Endodermal cell (in vitro differentiated cells): Measurements from ENCODE around the gene CASR. TPM values are rescaled to one million over a fixed set of nuclear protein-coding genes. Genes with fewer than 3 reads are reported as not detected.

Source experiments
- DNase-seq: peaks from one replicate; pipeline ENCODE4 v3.0.0-alpha.2; 2017
- H3K27ac ChIP-seq: 2 replicates; pipeline ENCODE4 v1.5.1; 2013; ENCODE audit warnings: mild to moderate bottlenecking, low read depth, low read length, moderate library complexity
- H3K27me3 ChIP-seq: 2 replicates; pipeline ENCODE4 v1.6.1; 2013; ENCODE audit warnings: mild to moderate bottlenecking, low read length, moderate library complexity; ENCODE audit not compliant: insufficient read depth, control insufficient read depth, poor library complexity, severe bottlenecking
- H3K36me3 ChIP-seq: 2 replicates; pipeline ENCODE4 v1.7.0; 2013; ENCODE audit warnings: mild to moderate bottlenecking, low read length, moderate library complexity; ENCODE audit not compliant: control insufficient read depth, insufficient read depth
- H3K4me1 ChIP-seq: one replicate; pipeline ENCODE4 v1.7.0; 2013; ENCODE audit warnings: low read length; ENCODE audit not compliant: control insufficient read depth, insufficient read depth
- H3K4me3 ChIP-seq: 2 replicates; pipeline ENCODE4 v1.5.1; 2013; ENCODE audit warnings: mild to moderate bottlenecking, low read length, moderate library complexity
- H3K9ac ChIP-seq: 2 replicates; pipeline ENCODE4 v1.6.1; 2013; ENCODE audit warnings: mild to moderate bottlenecking, low read length, moderate library complexity; ENCODE audit not compliant: poor library complexity, severe bottlenecking; ENCODE audit errors: extremely low read depth
- H3K9me3 ChIP-seq: 2 replicates; pipeline ENCODE4 v1.6.1; 2013; ENCODE audit warnings: mild to moderate bottlenecking, low read length, moderate library complexity; ENCODE audit not compliant: control insufficient read depth
- H3K27ac Mint-ChIP-seq: 2 replicates; pipeline ENCODE4 v1.8.0; 2020; ENCODE audit warnings: mixed read lengths
- H3K27me3 Mint-ChIP-seq: 2 replicates; pipeline ENCODE4 v1.8.0; 2021; ENCODE audit warnings: mild to moderate bottlenecking, mixed read lengths; ENCODE audit not compliant: insufficient read depth
- H3K36me3 Mint-ChIP-seq: 2 replicates; pipeline ENCODE4 v1.8.0; 2020; ENCODE audit warnings: low read depth, mixed read lengths
- H3K4me1 Mint-ChIP-seq: 2 replicates; pipeline ENCODE4 v1.8.0; 2020; ENCODE audit warnings: mixed read lengths
- H3K4me3 Mint-ChIP-seq: 2 replicates; pipeline ENCODE4 v1.8.0; 2020; ENCODE audit warnings: mild to moderate bottlenecking, moderate library complexity, mixed read lengths
- H3K9me3 Mint-ChIP-seq: 2 replicates; pipeline ENCODE4 v1.8.0; 2020; ENCODE audit warnings: mild to moderate bottlenecking, mixed read lengths
- WGBS, 2 experiments: methylation state at CpG; one replicate each; pipeline versions ENCODE4 v1.1.5 to v1.1.7; 2013; ENCODE audit warnings: missing lambda C conversion rate in 2 of 2, mixed read lengths in 1 of 2; ENCODE audit not compliant: insufficient coverage in 1 of 2, insufficient read length in 1 of 2; 5-methylcytosine and 5-hydroxymethylcytosine counted together
- total RNA-seq, 2 donors: library from RNA; stranded (reverse); fragmentation: NEBNext Ultra II Directional in 1 of 2; extraction: Animal tissue kit (Norgen Biotek cat#: 25700) in 1 of 2; gene quantifications; 2 replicates in 1 of 2; 3 replicates in 1 of 2; pipeline ENCODE4 v1.2.1, GENCODE V29; 2021
- TF ChIP-seq, protein P1 (sequence below): fragments of 200-600 bp; sonication (generic); conservative IDR thresholded peaks from 2 replicates; pipeline ENCODE4 v1.5.0; 2021; ENCODE audit warnings: antibody characterized with exemption, mild to moderate bottlenecking

CASR gene
- total RNA-seq, 2 donors from 2014 or later = 0.04 TPM; not detected in 1

- Mint-ChIP-seq H3K27me3 (no peaks in the 10 kb centered on the region), H3K9me3 (peaks cover 6% of the 10 kb centered on the region), H3K36me3 (no peaks in the 10 kb centered on the region), H3K4me1 (no peaks in the 10 kb centered on the region), H3K27ac (no peak overlapping the region), H3K4me3 (no peak overlapping the region)
- Histone ChIP-seq H3K9ac (no peak overlapping the region), H3K4me1 (no peaks in the 10 kb centered on the region), H3K27me3 (peaks cover 4% of the 10 kb centered on the region), H3K36me3 (no peaks in the 10 kb centered on the region), H3K27ac (no peak overlapping the region), H3K4me3 (no peak overlapping the region), H3K9me3 (no peaks in the 10 kb centered on the region)
- TF ChIP-seq, protein P1, sequence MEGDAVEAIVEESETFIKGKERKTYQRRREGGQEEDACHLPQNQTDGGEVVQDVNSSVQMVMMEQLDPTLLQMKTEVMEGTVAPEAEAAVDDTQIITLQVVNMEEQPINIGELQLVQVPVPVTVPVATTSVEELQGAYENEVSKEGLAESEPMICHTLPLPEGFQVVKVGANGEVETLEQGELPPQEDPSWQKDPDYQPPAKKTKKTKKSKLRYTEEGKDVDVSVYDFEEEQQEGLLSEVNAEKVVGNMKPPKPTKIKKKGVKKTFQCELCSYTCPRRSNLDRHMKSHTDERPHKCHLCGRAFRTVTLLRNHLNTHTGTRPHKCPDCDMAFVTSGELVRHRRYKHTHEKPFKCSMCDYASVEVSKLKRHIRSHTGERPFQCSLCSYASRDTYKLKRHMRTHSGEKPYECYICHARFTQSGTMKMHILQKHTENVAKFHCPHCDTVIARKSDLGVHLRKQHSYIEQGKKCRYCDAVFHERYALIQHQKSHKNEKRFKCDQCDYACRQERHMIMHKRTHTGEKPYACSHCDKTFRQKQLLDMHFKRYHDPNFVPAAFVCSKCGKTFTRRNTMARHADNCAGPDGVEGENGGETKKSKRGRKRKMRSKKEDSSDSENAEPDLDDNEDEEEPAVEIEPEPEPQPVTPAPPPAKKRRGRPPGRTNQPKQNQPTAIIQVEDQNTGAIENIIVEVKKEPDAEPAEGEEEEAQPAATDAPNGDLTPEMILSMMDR = no peak
- DNase-seq = no peak
These were observed 89.4 kb downstream of the CASR start for GRCh38 chr3:122272879-122273278.

DNA sequence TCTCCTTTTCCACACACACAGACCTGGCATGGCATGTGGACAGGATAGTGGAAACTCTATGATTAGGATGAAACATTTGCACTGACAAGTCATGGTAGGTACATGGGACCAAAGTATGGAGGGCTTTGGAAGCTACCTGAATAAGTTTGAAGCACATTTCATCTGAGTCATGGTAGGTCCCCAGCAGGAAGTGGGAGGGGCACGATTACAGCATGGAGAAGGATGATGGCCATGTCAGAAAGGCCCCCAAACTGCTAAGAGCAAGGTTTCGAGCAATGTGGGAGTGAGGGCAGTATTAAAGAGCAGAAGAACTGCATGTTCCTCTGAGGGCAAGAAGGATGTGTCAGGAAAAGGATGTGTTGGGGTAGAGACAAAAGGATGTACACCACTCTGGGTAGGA, 90.0 kb downstream of the CASR start:
- H3K27ac ChIP-seq = no peak overlapping the region
- Mint-ChIP-seq H3K27me3 (no peaks in the 10 kb centered on the region), H3K9me3 (peaks cover 6% of the 10 kb centered on the region), H3K36me3 (no peaks in the 10 kb centered on the region), H3K4me3 (no peak overlapping the region), H3K4me1 (no peaks in the 10 kb centered on the region), H3K27ac (no peak overlapping the region)
- WGBS, 2 experiments = 87 to 93% methylated on average over 2 of the region's 2 CpGs
- no peak overlapping the region for H3K9ac ChIP-seq
- H3K36me3 ChIP-seq = no peaks in the 10 kb centered on the region
- H3K27me3 ChIP-seq = peaks cover 5% of the 10 kb centered on the region
- H3K4me3 ChIP-seq = no peak overlapping the region
- no peaks in the 10 kb centered on the region for H3K4me1 ChIP-seq
- no peak for DNase-seq
- H3K9me3 ChIP-seq = no peaks in the 10 kb centered on the region
- TF ChIP-seq, protein P1 = no peak

- Histone ChIP-seq H3K36me3 (no peaks in the 10 kb centered on the region), H3K9ac (no peak overlapping the region), H3K27ac (no peak overlapping the region), H3K27me3 (peaks cover 44% of the 10 kb centered on the region), H3K9me3 (no peaks in the 10 kb centered on the region), H3K4me3 (no peak overlapping the region), H3K4me1 (no peaks in the 10 kb centered on the region)
- peaks cover 21% of the 10 kb centered on the region for H3K27me3 Mint-ChIP-seq
- WGBS, 2 experiments = 74 to 100% methylated on average over 1 to 3 of the region's 3 CpGs
- TF ChIP-seq, protein P1 = no peak
- no peak overlapping the region for H3K4me3 Mint-ChIP-seq
- no peak overlapping the region for H3K27ac Mint-ChIP-seq
- no peaks in the 10 kb centered on the region for H3K4me1 Mint-ChIP-seq
- no peak for DNase-seq
- no peaks in the 10 kb centered on the region for H3K9me3 Mint-ChIP-seq
- H3K36me3 Mint-ChIP-seq = no peaks in the 10 kb centered on the region
These were observed 98.4 kb downstream of the CASR start for GRCh38 chr3:122281891-122282290.
